Panc1 (cell line): ENCODE measurements around the gene OR2L3.

Experiments used
- TF ChIP-seq, protein P1 (sequence below): fragments of 450-650 bp; IDR thresholded peaks from 2 replicates; pipeline ENCODE4 v1.5.1; 2017; ENCODE audit warnings: mild to moderate bottlenecking
- TF ChIP-seq, protein P2 (sequence below), 2 experiments: IDR thresholded peaks; 2 replicates each; pipeline ENCODE4 v1.6.1; 2011 to 2012; ENCODE audit warnings: low read depth in 2 of 2, control low read depth in 1 of 2, low read length in 1 of 2, mild to moderate bottlenecking in 1 of 2, moderate library complexity in 1 of 2; ENCODE audit not compliant: insufficient read depth in 1 of 2

DNA sequence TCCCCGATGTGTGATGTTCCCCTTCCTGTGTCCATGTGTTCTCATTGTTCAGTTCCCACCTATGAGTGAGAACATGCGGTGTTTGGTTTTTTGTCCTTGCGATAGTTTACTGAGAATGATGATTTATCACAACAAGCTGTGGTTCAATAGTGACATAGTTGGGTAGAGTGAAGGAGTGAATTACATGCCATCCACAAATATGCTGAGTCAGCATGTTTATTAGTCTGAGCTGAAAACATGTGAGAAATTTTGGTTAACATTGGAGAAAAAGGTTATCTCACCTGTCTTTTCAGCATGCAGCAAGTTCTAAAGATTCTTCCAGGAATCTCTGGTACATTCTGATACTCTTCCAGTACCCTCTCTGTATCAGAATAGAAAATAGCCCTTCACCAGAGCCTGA, 19.0 kb downstream of the OR2L3 start:
- TF ChIP-seq, protein P1, sequence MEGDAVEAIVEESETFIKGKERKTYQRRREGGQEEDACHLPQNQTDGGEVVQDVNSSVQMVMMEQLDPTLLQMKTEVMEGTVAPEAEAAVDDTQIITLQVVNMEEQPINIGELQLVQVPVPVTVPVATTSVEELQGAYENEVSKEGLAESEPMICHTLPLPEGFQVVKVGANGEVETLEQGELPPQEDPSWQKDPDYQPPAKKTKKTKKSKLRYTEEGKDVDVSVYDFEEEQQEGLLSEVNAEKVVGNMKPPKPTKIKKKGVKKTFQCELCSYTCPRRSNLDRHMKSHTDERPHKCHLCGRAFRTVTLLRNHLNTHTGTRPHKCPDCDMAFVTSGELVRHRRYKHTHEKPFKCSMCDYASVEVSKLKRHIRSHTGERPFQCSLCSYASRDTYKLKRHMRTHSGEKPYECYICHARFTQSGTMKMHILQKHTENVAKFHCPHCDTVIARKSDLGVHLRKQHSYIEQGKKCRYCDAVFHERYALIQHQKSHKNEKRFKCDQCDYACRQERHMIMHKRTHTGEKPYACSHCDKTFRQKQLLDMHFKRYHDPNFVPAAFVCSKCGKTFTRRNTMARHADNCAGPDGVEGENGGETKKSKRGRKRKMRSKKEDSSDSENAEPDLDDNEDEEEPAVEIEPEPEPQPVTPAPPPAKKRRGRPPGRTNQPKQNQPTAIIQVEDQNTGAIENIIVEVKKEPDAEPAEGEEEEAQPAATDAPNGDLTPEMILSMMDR = no peak
- TF ChIP-seq, protein P2, sequence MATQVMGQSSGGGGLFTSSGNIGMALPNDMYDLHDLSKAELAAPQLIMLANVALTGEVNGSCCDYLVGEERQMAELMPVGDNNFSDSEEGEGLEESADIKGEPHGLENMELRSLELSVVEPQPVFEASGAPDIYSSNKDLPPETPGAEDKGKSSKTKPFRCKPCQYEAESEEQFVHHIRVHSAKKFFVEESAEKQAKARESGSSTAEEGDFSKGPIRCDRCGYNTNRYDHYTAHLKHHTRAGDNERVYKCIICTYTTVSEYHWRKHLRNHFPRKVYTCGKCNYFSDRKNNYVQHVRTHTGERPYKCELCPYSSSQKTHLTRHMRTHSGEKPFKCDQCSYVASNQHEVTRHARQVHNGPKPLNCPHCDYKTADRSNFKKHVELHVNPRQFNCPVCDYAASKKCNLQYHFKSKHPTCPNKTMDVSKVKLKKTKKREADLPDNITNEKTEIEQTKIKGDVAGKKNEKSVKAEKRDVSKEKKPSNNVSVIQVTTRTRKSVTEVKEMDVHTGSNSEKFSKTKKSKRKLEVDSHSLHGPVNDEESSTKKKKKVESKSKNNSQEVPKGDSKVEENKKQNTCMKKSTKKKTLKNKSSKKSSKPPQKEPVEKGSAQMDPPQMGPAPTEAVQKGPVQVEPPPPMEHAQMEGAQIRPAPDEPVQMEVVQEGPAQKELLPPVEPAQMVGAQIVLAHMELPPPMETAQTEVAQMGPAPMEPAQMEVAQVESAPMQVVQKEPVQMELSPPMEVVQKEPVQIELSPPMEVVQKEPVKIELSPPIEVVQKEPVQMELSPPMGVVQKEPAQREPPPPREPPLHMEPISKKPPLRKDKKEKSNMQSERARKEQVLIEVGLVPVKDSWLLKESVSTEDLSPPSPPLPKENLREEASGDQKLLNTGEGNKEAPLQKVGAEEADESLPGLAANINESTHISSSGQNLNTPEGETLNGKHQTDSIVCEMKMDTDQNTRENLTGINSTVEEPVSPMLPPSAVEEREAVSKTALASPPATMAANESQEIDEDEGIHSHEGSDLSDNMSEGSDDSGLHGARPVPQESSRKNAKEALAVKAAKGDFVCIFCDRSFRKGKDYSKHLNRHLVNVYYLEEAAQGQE (IDR thresholded peaks at IDR 0.05; ENCODE audit: insufficient read depth in 1 of 2, low read depth in 2 of 2, low read length in 1 of 2) = no peak
